GM18508 (cell line): ENCODE data around the gene GRM7.

Source experiments
- ATAC-seq: cut with Tn5 transposase; IDR thresholded peaks from one replicate; pipeline ENCODE4 v1.9.1; 2021; ENCODE audit warnings: moderate number of reproducible peaks; ENCODE audit not compliant: insufficient read depth, unreplicated experiment

The GRM7 gene

GRCh38 chr3:7288133-7288532, 427.2 kb downstream of the GRM7 start:
- ATAC-seq, result no peak

GRCh38 chr3:7289121-7289520, 428.2 kb downstream of the GRM7 start:
- ATAC-seq, result no peak

GRCh38 chr3:7290077-7290825, 429.3 kb downstream of the GRM7 start:
- no peak for ATAC-seq

DNA sequence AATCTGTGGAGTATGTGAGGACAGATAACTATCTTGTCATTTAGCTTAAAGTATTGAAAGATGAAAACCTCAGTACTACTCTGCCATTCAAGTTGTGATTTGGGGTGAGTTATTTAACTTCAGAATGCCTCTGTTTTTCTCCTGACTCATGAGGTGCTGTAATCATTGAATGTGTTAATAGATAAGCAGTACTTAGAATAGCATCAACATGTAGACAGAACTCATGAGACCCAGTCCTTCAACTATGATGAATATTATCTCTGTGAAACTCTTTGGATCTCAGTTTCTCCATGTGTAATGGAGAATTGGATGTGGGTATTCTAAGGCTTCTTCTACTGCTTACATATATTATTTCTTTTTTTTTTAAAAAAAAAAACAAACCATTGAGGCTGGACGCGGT, 431.4 kb downstream of the GRM7 start:
- no peak for ATAC-seq

- ATAC-seq, result no peak
Measured at GRCh38 chr3:7293286-7293685, 432.4 kb downstream of the GRM7 start.

DNA sequence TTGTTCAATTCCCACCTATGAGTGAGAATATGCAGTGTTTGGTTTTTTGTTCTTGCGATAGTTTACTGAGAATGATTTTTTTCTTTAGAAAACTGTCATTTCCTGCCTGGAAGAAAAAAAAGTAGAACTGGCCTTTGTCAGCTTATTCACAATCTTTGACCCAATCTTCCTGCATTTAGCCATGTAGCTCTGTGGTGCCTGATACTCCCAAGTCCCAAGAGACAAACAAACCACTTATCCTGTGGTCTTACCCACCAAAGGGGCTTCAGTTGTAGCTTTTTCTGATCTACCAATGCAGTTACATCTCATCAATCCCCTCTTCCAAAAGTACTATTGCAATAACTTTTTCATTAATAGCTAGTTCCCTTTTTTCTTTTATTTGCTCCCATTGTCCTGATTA, 444.6 kb downstream of the GRM7 start:
- ATAC-seq, result no peak

GRCh38 chr3:7306901-7307300, 446.0 kb downstream of the GRM7 start:
- ATAC-seq, result no peak

DNA sequence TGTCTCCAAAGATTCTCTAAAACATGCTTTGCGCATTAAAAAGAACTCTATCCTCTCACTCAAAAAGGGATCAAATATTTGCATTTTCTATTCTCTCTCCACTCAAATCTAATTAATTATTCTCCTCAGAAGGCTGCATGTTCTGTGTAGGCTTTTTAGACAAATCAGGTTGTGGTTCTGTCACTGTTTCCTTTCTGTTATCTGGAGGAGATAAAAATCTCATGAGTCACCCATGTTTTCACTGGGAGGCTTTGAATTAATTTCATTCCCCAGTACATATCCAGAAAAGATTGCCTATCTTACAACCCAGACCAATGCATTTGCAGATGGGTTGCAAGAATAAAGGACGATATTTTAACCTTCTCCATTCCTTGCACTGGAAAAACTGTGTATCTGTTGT, 446.5 kb downstream of the GRM7 start:
- no peak for ATAC-seq

- no peak for ATAC-seq
Measured at GRCh38 chr3:7309641-7310102, 448.8 kb downstream of the GRM7 start.

GRCh38 chr3:7315037-7315436, 454.1 kb downstream of the GRM7 start:
- ATAC-seq, result no peak

DNA sequence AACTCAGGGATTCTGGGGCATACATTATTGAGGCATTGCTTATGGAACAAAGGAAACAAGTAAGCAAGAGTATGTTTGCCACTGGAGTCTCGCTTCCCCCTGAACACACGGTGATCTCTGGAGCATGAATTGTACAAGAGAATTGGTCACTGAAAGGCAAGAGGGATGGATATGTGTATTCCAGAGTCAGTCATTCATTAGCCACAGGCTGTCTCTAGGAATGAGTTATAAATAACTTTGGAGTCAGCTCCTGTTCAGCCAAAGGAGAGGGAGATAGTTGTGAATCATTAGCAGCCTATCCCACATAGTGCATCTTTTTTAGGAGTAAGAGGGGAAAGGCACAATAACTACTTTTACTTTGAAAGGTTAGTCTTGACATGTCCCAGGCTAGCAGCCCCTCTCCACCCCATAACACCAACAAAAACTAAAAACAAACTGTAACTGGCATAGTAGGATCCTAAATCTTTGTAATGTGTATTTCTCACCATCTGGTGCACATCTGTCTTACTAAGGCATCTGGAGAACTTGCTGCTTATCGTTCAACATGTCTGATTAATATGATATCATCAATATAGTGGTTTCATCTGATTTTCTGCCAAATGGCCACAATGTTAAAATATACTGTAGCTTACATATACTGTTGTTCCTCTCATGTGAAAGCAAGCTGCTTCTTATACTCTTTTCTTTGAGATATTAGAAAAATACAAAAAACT, 462.2 kb downstream of the GRM7 start:
- no peak for ATAC-seq

- no peak for ATAC-seq
Measured at GRCh38 chr3:7328339-7328738, 467.4 kb downstream of the GRM7 start.

DNA sequence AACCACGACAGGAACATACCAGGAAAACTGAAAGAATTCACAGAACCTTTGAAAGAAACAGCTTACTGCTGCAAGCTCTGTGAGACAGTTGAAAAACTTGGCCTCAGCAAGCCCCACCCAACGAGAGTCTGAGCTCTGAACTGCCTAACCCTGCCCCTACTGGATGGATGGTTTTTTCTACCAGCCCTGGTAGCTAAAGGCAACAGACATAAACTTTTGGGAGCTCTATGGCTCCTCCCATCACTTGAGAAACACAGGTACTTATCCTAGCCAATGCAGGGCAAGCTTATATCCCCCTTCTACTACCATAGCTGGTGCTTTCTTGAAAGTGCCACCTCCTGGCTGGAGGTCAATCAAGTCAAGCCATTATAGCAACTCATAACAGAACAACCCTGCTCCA, 471.8 kb downstream of the GRM7 start:
- ATAC-seq, result no peak

DNA sequence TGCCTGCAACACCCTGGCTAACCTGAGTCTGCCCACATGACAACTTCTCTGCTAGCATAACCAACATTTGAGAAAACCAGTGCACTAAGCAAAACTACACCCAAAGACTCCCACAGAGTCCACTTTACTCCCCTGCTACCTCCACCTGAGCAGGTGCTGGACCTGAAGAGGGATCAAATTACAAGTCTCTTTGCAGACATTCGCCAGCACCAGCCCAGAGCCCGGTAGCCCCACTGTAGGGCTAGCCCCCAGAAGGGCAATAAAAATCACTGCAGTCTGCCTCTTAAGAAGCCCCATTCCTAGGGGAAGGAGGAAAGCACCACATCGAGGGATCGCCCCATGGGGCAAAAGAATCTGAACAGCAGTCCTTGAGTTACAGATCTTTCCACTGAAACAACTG, 472.2 kb downstream of the GRM7 start:
- no peak for ATAC-seq

GRCh38 chr3:7340795-7341194, 479.9 kb downstream of the GRM7 start:
- ATAC-seq, result no peak

- no peak for ATAC-seq
Measured at GRCh38 chr3:7346364-7346763, 485.4 kb downstream of the GRM7 start.

DNA sequence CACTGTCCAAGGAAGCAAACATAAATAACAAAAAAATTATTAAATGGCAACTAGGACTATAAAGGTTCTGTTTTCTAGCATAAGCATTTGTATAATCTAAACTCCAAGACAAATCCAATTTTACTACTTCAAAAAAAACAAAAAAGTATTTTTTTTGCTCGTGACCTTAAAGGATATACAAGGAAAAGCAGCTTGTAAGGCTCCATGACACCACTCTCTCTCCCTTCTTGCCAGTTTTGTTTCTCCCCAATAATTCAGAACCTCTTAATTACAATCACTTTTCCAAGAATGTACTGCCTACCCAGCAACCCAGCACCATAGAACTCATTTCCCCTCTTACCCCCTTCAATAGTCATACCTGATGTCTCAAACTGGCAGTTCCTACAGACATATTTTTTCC, 496.2 kb downstream of the GRM7 start:
- ATAC-seq, result no peak

DNA sequence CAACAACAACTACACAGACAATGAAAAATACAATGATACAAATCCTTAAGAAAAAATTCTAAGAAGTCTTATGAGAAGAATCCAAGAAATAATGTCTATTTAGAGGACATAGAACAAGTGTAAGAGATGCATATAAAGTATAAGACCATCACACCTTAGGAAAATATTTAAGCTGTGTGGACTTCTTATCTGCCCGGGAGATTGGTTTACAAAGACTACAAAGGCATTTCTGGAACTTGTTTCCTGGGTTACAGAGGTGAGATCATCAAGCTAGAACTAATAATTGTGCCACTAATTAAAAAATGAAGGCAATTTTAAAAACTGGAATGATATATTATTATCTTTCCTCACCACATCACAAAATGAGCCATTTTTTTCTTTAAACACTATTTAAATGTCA, 507.1 kb downstream of the GRM7 start:
- ATAC-seq, result no peak

- no peak for ATAC-seq
Measured at GRCh38 chr3:7368597-7368996, 507.7 kb downstream of the GRM7 start.

DNA sequence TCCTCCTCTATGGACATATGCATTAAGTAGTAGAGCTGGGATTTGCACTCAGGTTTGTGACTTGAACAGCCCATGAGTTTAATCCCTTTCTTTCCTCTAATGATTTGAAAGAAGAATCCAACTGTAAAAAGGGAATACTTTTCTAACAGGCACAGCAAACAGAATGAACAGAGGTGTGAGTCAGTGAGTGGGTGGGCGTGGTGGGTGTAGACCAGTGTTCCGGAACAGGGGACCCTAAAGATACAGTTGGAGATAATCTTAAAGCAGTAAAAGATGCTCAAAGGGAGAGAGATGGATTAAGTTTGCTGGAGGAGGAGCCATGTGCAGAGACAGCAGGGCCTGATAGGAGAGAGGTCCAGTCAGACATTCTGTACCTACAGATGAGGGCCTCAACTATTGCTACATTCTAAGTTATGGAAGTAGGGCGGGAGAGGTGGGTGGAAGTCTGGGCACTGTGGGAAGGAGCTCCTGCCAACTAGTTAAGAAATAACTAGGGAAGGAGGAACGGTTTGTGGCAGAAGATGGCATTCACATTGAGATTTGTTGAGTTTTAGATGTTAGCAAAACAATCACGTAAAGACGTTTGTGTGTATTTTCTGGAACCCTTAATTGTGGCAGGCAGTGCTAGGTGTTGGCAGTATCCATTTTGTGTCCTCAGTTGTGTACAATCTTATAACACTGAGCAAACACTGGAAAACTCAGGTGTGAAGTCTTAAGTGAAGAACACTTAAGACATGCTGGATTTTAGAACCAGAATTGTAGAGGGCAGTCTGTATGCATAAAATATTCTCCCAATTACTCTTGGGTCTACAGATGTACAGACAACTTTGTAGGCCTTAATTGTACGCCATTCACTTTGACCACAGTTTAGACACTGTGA, 511.0 kb downstream of the GRM7 start:
- ATAC-seq, result no peak

- no peak for ATAC-seq
Measured at GRCh38 chr3:7377103-7377502, 516.2 kb downstream of the GRM7 start.
